Activated CD8-positive, alpha-beta memory T cell treated with anti-CD3 and anti-CD28 coated beads, Interleukin-2, amount 50 U/mL, for 24 hours (primary cell): ENCODE results near the gene PLAC9.

Source experiments
- DNase-seq: peaks from one replicate; pipeline ENCODE4 v3.0.0-alpha.2; 2020; ENCODE audit errors: extremely low read depth

Gene PLAC9

DNA sequence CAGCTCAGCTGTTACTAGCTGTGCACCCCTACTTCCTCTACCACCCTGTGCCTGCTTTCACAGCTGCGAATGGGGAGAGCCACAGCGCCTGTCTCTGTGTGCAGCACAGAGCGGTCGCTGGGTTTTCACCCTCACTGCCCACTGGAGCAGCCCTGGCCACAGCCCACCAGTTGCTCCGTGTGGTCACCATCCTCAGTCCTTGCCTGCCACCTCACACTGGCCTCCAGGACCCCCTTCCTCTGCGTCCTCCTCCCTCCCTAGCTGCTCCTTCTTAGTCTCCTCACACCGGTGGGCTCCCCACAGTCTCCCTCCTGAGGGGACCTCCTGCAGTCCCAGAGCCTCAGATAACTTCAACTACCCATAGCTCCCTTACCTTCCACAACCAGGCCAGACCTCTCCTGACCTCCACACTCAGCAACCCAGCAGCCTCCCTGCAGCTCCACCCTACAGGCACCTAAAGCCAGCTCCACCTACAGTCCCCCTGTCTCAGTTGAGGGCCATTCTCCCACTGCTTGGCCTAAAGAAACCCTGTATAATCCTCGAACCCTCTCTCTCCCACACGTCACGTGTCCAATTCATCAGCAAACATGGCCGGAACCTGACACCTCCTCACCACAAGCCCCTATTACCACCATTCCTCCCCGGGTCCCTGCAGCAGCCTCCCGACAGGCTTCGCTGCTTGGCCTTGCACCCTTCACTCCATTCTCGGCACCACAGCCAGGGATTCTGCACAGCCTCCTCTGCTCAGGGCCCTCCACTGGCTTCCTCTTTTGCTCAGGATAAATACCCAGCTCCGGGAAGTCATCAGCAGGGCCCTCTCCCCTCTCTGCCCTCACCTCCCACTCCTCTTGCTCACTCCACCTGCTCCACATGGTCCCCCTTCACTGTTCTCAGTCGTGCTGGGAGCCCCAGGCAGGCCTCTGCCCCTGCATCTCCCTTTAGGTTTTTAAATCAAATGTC lies 28.1 kb downstream of the PLAC9 start:
- DNase-seq = no peak

DNA sequence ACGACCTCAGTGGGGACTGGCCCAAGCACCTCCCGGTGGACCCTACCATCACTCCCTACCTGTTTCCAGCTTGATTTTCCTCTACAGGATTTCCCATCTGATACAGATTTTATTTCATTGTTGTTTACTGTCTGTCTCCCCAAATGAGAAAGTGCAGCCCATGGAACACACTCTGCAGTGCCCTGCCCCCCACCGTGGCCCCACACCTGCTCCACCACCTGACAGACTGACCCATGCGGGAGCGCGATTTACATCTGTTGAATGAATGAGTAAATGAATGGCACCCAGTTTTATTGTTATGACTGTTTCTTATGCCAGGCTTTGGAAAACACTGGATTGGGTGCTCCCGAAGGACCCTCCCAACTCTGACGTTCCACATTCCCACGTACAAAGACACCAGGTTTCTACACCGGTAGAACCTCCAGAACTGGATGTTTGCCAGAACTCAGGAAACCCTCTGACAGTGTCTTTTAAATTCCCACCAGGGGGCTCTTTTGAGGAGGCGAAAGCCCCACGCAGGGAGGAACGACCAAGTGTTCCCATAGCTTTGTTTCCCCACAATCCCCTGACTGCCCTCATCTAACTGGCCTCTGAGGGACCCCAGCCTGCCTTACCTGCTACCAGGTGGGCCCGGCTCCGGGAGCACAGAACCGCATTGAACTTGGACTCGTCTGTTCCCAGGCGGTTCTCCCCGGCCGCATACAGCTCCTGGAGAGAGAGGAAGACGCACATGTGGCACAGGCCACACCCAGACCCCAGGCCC lies 29.0 kb downstream of the PLAC9 start:
- no peak for DNase-seq

DNA sequence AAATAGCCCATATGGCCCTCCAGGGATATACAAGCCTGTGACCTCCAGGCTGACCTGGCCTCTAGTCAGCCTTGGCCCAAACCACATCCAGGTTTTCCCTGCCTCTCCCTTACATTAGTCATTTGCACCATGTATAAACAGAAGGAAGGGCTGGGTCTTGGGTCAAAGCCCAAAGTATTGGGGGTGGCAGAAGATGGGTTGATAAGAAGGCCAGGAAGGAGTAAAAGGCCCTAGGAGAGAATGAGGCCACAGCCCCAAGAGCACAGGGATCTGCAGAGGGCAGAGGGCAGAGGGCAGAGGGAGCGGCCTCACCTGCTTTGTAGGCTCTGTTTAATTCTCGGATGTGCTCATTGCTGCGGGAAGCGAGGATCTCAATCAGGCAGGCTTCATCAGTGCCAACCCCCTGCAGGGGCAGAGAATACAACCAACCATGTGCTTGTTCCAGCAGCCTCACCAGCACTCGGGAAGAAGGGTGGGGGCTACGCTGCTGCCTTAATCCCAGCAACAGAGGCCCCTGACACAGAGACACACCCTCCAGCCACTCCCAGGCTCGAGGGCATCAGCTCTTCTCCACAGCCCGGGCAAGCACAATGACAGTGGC lies 31.3 kb downstream of the PLAC9 start:
- no peak for DNase-seq

DNA sequence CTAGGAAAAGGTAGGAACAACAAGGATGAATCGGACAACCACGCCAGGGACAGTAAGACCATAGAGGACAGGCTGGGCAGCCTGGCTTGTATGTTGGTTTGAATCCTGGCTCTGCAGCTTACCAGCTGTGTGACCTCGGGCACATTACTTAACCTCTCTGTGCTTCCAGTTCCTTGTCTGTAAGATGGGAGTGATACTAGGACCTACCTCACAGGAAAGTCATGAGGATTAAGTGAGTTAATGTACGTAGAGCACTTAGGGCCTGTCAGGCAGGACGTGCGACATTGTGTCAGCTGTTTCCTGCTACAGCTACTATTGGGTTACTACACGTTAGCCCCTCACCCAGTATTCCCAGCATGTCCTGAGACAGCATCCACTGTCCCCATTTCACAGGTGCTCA lies 32.1 kb downstream of the PLAC9 start:
- no peak for DNase-seq

DNA sequence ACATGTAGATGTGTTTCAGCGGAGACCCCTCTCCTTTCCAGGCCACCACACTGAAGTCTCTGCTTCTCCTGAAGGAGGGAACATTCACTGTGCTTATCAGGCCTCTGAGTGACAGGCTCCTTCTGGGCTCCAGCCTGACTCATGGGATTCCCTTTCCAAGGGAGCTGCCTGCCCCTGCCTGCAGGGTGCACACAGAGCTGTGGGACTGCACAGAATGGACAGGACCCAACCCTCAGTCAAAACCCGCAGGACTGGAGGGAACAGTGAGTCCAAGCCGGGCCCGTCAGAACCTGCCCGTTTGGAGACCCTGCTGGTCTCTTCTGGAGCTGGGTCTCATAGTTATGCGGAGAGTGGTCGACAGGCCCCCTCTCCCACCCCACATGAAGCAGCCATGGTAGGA lies 32.6 kb downstream of the PLAC9 start:
- DNase-seq = no peak

DNA sequence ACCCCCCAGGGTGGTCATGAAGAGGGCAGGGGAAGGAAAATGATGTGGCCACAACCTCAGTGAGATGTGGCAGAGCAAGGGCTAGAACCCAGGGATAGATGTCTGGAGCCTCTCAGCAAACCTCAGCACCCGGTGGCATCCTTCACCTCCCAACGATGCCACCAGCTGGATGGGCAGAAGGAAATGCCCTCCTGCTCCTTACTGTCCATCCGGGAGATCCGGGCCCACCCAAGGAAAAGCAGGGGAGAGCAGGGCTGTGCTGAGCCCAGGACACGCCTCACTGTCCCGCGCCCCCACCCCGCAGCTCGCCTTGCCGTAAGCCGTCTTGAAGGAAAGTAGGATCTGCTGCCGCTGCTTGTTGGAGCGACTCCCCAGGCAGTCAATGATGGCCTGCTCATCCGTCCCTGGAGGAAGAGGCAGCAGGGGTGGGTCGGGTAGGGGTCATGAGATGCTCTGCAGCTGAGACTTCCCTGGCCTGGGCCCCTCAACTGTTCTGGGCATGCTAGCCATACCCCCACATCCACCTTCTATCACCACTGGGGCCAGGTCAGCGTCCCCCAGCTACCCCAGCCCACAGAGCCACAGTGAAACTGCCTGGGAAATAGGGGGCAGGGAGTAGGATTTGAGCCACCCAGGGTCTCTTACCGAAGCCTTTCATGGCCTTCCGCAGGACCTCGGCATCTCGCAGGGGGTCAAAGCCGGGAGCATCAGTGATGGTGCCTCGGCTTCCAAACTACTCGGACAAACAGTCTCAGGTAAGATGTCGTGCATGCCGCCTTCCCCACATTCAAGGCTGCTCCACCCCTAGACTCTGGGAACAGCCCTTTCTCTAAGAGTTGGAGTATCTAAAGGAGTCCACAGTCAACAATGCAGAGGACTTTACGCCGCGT lies 34.3 kb downstream of the PLAC9 start:
- DNase-seq = no peak

DNA sequence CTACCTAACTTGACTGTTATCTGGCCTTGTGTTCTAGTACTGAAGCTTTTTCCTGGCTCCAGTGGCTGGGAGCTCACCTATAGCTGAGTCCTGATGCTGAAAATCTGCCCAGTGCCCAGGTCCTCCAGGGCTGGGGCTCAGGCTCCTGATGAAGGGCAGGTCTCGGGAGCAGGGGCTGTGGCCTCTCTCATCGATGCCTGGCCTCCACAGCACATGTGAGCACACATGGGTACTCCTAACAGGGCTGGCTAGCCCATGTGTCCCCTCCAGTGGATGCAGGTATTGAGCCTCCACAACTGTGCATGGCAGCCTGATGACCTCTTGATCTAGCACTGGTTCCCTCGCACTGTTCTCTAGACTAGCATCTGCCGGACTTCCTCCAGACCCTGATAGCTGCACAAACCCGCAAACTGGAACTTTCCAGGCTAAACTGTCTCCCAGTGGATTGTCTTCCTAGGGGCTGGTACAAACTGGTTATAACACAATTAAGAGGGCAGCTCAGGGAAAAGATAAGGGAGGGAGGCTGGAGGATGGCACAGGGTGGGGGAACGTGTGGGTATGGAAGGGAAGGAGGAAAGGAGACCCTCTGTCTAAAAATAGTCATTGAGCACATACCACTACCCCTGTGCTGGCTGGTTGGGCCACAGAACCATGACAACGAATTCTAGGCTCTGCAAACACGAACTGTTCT lies 35.1 kb downstream of the PLAC9 start:
- DNase-seq = no peak

DNA sequence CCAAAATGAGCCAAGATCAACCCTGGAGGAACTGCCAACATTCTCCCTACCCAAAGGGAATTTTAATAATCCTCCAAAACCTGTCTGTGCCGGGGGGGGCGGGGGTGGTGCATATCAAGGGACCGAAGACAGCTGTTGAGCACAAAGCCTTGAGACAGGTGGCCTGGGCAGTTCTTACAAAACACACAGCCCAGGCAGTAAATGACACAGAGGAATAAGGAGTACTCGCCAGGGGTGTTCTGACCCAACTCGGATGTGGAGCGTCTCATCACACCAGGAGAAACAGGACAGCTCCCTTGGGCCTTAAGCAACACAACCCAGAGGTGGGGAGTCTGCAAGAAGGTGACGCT lies 35.6 kb downstream of the PLAC9 start:
- no peak for DNase-seq

DNA sequence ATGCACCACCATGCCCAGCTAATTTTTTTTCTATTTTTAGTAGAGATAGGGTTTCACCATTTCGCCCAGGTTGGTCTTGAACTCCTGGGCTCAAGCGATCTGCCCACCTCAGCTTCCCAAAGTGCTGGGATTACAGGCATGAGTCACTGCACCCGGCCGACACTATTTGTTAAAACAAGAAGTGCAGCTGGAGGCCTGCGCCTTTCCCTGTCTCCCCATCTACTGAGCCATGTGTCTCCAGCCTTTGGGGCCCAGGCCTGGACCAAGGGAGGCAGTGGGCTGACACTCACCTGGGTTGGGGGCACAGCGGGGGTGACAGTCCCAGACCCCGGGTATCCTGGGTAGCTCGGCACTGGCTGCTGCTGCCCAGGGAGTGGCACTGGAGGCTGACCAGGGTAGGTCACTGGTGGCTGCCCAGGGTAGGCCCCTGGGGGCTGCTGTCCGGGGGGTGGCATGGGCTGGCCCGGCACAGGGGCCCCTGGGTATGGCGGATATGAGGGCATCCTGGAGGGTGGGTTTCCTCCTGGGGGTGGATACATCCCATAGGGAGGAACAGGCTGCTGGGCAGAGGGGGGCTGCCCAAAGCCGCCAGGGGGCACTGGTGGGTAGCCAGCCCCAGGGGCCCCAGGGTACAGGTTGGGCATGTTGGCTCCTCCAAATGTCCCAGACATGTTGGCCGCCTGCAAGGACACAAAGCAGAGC lies 36.3 kb downstream of the PLAC9 start:
- DNase-seq = no peak

DNA sequence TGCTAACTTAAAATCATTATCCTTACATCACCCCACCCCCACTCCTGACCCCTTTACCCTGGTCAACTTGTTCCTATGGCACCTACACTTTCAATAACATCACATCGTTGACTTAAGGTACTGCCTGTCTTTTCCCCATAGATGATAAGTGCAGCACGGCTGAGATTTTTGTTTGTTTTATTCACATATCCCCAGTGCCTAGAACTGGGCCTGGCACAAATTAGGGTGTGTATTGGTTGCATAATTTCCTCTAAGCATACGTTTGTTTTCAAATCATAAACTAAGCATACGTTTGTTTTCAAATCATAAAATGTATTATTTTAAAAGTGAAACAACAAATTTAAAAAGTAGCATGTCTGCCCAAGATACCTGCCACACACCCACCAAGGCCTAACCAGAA lies 37.5 kb downstream of the PLAC9 start:
- DNase-seq = no peak

DNA sequence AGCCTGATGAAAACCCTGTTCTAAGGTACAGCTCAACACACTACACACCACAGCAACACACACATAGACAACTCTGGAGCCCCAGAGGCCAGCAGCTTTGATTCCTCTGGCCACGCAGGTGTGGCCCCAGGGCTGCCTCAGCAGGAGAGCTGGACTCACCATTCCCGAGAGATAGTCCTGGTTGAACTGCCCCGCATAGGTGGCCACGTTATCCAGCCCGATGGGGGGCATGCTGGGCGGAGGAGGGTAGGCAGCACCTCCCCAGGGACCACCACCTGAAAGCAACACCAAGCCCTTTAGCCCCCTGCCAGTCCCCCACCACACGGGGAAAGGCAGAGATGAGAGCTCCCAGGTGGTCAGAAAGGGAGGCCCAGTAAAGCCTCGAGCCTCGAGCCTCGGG lies 38.1 kb downstream of the PLAC9 start:
- DNase-seq = no peak

DNA sequence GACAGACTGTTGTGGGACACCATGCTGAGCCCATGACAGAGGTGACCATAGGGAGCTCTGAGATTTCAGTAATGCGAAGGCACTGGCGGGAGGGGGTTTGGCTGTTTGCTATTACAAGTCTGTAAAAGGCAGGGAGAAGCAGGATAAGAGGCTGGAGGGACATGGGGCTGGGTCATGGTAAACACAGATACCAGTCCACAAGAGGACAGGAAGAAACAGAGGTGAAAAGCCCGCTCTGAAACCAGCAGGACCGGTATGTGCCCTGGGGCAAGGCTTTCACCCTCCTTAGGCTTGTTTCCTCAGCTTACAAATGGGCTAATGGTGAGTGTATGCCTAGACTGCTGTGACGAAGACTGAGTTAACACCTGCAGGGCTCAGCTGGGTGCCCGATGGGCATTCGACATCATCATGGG lies 38.7 kb downstream of the PLAC9 start:
- no peak for DNase-seq

DNA sequence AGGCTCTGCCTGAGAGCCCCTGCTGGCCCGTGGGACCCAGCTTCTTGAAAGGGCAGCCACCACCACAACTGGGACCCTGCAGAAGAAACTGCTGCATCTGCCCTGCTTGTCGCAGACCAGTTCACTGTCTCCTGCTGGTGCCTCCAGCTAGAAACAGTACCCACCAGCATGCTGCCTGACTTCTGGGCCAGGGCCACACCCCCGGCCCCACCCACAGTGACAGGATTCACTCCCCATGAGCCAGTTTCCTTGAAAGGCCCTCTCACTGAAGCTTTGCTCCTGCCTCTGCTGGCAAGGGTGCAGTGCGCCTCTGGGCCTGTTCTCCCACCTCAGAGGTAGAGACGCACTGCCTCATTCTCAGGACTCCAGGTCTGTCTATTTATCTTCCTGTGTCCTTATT lies 40.4 kb downstream of the PLAC9 start:
- no peak for DNase-seq

DNA sequence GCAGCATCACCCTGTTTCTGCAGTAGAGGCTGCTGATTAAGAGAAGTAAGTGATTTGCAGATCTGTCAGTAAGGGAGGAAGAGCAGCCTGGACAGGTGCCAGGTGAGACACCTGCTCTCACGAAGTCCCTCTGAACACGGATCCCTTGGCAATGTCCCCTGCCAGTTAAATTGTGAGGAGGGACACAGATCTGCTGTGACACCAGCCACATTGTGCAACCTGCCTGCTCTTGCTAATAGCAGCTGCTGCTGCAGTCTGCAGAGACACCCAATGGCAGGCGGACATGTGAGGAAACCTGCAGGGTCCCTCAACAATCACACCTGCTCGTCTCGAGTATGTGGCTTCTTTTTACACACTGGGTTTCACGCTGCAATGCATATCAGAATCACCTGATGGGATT lies 40.9 kb downstream of the PLAC9 start:
- DNase-seq = no peak

DNA sequence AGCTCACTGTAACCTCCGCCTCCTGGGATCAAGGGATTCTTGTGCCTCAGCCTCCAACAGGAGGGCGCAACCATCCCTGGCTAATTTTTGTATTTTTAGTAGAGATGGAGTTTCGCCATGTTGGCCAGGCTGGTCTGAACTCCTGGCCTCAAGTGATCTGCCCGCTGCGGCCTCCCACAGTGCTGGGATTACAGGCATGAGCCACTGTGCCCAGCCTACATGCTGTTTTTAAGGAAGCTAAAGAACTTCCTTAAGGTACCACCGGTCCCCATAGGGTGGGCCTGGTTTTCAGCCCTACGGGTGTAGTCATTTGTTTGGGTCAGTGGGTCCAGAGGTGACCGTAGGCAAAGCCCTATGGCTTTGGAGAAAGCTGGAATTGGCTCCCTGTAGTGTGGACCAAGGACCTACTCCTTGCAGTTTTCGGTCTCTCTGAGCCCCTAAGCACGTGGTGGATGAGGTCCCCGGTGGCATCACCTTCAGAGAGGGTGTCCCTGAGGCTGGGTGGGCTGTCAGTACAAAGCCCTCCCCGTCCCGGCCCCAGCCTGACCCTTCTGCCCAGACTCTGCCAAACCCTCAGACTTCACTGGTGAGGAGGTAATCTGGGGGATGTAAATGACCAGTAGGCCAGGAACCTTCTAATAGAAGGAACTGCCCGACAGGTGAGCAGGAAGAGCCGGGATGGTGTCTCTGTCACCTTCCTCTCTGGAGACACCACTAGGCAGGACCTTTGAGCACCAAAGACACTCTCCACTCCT lies 42.3 kb downstream of the PLAC9 start:
- no peak for DNase-seq

DNA sequence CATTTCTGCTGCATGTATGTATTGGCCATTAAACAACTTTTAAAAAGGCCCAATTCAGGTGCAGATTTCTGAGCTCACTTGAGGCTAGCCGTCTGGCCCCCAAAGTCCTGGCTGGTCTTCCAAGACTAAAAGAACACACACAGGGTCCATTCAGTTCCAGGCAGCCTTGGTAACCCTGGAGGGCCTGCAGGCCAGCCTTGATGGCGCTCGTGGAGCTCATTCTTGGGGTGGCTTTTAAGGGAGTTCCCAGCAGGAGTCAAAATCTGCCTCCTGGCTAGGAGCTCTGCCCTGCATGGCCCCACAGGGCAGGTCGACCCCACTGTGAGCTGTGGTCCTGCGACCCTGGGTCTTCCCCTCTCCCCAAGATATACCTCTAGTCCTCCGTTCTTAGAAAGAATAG lies 44.0 kb downstream of the PLAC9 start:
- no peak for DNase-seq

DNA sequence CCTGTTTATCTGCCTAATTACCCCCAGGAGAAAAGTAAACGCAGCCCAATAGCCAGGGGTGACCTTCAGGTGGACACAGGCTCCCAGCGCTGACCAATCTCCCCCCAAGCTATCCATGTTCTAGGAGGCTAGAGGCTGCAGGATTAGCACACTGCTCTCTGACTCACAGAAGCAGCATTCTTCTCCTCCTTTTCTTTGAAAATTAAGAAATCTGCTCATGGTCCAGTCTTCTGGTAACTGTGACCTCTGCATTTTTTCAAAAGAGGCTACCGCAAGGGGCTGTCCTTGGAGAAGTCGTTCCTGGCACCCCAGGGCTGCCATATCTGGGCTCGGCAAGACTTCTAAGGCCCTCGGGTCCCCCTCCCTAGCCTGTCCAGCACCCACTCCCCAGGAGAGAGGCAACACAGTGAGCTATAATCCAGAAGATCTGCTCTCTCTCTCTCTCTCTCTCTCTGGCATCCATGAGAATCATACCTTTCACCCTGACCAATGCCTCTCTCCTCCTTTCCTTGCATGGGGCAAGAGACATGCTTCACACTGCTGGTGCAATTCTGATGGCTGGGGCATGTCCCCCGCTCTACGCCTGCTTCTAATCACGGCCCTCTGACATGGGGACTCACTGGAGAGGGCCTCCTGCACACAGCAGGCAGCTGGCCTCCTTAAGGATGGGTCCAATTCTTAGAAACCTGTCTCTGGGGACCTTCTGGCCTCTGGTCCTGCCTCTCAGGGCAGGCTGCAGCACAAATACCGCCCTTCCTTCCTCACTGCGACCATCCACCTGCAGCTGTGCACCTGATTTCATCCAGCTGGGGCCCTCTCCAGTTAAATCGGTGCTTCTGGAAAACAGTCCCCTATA lies 45.5 kb downstream of the PLAC9 start:
- DNase-seq = no peak

DNA sequence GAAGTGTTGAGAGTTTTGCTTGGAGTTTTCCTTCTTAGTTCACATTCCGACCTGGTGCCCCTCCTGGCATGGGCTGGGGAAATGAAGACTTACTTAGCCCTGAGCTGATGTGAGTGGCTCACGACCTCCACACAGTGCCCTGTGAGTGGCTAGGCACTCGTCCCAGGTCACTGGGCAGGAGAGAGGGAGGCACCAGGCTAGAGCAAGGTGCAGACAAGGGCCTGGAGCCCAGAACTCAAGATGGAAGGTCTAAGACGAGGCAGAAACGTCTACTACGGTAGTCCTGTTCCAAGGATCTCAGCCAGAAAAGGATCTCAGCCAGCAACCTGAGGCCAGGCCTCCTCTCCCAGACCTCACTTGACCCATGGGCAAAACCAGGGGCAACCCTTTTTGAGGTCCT lies 50.5 kb downstream of the PLAC9 start:
- no peak for DNase-seq

DNA sequence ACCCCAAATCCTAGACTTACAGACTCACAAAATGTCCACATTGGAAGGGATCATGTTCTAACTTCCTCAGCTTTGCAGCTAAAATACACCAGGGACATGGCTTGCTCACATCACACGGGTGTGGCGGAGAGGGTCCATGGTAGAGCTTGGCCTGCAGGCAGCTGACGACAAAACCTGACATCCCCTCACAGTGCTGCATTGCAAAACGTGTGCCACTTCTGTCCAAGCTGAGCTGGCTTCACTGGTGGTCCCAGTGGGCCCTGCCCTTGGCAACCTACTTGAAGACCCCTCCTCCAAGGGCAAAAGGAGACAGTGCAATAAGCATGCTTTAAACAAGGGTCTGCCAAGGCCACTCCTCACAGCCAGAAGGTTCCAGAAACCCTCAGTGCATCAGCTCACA lies 50.9 kb downstream of the PLAC9 start:
- no peak for DNase-seq
